GM19463 (cell line): ENCODE data around the gene PLXNB1.
"Not testable (repeated sequence)": the region's sequence is repeated elsewhere in the genome, so short reads cannot be mapped to it uniquely, and the experiment has no call there.

Source experiments
- ATAC-seq: cut with Tn5 transposase; IDR thresholded peaks from one replicate; pipeline ENCODE4 v1.9.1; 2021; ENCODE audit warnings: mild to moderate bottlenecking, moderate library complexity; ENCODE audit not compliant: unreplicated experiment

PLXNB1 gene

DNA sequence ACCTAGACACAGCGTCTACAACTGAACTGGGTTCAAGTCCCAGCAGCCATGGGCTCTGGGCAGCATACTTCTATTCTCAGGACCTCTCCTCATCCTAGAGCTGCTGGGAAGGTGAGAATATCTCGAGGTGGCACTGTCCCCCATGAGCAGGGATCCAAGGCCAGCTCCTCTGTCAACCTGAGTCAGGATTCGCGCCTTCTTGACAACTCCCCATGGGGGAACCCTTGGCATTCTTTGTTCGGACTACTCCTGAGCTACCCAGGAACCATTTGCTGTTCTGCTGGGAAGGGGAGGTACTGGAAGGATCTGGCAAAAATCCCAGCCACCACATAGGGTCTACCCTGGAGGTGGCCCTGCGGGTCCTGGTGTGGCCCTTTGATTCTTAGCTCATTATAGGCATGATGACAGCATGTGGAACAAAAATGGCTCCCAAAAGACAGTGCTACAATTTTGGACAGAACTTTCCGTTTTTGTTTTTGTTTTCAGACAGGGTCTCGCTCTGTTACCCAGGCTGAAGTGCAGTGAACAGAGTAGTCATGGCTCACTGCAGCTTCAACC, 22.3 kb downstream of the PLXNB1 start:
- no peak for ATAC-seq

DNA sequence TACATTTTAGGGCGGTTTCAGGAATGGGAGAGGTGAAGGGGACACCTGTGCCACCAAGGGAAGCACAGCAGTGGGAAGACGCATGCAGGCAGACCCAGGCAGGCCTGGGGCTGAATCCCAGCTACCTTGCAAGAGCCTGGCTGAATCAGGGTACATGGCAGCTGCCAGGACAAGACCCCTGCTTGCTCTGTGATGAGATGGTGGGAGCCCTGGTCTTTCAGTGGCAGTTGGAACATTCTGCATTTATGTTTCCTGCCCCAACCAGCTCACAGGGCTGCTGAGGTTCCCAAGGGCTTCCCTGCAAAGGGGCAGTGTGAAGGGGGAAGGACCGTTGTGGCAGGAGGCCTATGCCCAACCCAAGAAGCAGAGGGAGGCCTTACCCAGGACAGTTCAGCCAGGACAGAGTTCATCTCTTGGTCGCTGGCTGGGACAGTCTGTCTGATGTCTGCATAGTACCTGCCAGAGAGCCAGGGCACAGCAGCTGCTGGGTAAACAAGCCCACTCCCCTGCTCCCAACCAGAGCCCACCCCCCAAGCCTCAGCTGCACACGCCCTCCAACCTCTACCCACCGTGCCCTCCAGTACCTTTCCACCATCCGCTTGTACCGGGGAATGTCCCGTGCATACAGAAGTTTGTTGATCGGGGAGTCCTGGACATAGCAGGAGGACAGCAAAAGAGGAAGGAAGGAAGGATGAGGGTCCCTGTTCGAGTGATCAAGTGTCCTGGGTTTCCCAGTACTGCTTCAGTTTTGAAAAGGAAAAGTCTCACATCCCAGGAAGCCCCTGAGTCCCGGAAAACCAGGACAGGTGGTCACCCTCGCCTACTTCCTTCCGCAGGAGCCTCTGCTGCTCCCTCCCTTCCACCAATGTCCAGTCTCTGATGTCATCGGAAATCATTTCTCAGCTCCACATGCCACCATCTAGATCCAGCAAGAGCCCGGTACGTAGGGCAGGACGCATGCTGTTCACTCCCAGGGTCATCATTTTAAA, 23.1 kb downstream of the PLXNB1 start:
- no peak for ATAC-seq

DNA sequence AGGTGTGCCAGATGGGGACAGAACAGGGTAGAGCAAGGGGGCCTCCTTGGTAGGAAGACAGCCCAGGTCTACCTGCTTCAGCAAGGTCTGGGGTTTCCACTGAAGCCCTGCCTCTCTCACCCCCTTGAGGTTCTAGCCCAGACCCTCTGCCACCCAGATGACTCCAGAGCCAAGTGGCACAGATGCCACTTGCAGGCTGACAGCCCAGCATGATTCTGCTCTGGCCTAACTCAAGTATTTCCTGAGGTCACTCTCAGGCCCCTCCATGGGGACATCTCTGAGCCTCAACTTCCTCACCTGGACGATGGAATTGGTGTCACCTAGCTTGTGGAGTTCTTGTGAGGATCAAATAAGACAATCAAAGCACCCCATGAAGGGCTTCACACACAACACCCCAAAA, 23.9 kb downstream of the PLXNB1 start:
- ATAC-seq: no peak

DNA sequence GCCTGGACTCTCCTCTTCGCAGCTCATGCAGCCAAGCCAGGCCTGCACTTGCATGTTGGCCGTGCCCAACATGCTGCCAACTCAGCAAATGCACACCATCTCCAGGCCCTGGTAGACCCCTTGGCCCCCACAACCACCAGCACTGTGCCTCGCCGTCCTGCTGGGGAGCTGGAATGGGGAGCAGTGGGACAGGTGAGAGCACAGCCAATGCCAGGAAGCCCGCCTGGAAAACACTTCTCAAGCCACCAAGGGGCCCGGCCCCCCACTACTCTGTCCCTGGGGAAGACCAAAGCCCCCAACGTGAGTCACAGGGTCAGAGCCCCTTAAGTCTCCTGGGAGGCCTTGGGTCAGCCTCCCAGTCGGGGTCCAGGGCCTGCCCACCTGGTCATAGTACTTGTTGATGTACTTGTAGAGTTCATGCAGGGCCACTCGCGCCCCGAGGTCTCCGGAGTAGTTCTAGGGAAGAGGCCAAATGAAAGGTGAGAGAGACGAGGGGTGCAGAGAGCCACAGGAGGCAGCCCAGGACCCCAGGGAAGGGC, 24.5 kb downstream of the PLXNB1 start:
- no peak for ATAC-seq

DNA sequence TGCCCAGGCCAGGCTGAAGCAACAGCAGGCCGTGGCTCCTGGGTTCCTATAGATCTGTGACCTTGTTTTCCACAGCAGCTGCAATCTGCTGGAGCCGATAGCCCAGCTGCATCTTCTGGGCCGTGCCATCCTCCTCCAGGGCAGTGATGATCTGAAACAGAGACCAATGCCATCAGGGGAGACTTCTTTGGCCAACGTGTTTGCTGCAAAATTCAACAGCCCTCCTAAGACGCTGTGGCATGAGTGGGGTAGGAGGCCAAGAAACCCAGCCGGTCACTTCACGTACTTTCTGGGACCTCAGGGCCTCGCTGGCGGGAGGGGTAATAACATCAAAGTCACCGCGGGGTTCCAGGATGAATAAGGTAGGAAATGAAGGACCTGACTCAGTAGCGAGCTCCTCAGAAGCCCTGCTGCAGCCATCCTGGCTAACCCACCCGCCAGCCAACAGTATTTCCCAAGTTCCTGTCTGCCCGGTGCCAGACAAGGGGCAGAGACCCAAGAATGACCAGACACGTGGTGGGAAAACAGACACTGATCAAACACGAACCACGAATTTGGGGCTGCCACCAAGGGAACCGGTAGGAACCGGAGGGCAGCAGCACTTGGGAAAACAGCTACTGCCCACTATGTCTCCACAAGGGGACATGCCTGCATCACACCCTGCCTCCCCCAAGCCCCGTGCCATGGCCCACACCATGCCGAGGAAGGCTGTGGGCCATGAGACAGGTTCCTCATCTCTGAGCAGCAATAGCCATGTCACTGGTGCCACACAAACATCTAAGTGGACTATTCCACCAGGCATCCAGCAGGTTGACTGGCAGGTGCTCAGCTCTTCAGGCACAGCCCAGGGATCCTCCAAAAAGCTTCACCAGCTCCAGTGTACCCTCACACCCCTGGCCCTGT, 25.2 kb downstream of the PLXNB1 start:
- no peak for ATAC-seq

DNA sequence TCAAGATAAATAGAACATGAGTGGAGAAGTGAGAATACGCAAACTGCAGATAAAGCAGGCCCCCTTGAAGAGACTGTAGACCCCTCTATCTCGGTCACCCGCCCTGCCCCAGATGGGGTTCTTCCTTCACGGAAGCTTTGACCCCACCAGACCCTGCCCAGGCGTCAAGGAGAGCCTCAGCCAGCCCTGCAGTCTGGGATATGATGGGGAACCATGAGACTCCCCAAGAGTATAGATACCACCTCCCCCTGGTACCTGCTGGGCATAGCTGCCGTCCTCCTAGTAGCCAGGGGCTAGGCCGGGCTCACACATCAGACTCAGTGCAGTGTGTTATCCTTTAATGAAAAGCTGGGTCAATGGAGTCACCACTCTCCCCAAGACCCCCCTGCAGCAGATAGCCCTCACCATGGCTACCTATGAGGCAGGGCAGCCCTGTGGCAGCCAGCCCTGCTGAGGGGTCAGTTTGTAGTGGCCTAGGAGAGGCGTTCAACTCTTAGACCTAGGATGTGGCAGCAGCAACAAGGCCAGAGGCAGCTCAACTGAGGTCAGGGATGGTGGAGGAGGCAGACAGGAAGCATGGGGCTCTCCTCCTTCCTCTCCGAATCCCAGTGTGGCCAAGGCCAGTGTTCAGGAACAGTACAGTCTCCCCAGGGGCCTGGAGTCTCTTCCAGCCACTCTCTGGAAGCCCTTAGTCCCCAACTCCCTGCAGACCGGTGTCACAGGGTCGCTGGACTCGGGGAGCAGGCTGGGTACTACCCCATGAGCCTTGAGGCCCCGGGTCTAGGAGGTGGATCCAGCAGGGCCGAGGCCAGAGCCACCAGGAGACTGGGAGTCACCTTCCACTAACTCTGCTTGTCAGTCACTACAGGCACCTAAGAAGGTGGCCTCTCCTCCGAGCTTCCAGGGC, 26.1 kb downstream of the PLXNB1 start:
- no peak for ATAC-seq

DNA sequence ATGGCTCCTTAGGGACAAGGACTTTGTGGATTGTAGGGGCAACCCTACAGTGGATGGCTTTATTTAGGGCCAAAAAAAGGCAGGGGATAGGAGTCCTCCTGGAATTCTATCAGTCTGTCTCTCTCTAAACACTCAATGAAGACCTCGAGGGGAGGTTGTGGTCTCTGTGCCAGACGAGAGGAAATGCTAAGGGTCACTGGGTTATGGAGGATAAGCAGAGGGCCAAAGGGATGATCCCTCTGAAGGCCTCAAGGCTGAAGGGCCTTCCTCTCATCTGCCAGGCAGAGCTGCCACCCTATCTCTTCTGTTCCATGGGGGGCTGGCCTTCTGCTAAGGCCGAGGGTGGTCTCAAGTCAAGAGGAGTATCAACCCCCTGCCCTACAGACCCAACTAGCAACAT, 27.0 kb downstream of the PLXNB1 start:
- ATAC-seq: no peak

DNA sequence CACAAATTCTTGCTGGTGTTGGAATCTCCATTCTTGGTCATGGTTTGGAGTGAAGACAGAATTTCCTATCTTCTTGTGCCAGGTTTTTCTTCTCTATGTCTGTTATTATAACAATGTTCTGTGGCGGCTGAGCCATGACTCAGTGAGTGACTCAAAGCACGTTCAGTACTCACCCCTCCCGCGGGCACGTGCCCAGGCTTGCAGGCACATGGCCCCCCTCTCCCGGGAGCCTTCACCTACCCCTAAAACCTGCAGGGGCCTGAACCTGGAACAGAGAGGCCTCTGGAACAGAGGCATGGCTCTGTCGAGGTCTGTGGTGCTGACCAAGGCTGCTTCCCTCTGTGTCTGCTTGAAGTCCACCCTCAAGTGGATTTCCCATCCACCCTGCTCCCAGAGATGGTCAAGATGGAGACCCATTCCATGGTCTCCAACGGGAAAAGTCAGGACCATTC, 27.6 kb downstream of the PLXNB1 start:
- no peak for ATAC-seq

DNA sequence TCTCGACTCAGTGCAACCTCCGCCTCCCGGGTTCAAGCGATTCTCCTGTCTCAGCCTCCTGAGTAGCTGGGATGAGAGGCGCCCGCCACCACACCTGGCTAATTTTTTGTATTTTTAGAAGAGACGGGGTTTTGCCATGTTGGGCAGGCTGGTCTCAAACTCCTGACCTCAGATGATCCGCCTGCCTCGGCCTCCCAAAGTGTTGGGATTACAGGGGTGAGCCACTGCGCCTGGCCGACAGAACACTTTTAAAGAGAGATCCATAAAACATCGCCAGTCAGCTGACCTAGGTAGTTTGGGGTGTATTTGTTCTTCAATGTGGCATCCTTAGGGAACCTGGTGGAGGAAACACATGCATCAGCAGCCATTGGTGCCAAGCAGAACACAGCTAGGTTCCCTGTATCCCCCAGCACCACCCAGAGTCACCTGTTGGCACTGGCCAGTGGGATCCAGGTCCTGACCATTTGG, 28.4 kb downstream of the PLXNB1 start:
- not testable (repeated sequence) for ATAC-seq

DNA sequence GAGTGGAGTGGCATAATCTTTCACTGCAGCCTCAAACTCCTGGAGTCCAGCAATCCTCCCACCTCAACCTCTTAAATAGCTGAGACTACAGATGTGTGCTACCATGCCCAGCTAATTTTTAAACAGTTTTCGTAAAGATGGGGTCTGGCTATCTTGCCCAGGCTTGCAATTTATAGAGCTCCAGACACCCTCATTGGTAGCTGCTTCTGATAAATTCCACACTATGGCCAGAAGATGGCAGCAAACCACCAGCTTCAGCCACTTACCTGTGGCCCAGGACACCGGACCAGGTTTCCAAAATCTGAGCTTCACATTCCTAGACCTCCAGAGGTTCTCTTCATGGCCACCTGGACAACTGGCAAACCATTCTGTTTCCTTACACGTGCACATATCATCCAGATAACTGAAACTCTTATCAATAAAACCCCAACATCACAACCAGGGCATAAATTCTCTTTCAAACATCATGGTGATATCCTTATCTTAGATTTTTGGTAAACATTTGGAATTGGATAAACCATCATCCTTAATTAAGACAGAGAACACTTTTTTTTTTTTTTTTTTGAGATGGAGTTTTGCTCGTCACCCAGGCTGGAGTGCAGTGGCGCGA, 29.0 kb downstream of the PLXNB1 start:
- ATAC-seq: no peak

DNA sequence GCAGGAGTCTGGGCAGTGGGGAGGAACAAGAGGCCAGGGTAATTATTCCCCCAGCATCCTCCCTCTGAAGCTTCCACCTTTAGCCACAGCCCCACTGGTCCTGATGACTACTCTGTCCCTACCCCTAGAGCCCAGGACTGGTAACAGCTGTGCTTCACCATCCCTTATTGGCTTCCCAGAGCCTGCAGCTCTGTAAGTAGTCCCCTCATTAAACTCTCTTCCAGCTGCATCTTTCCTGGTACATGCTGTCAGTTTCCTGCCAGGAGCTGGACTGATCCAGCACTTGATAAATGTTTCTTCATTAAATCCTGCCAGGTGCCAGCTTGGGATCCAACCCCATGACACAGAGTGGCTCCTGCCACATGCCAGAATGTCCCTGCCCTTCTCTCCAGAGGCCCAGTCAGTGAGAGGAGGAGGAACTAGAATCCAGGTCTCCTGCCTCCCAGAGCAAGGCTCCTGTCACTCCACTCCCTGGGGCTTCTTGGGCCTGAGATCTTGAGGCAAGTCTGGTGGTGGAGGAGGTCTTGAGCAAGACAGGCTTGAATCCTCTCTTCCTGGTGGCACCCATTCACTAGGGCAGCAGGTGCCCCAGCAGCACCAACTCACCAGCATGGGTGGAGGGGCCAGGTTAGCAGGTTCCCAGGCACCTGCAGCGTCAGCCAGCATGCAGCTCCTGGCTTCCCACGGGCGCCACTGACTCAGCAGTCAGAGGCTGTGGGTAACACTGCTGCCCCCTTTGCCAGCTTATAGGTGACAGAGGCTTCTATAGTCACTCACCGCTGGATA, 30.3 kb downstream of the PLXNB1 start:
- no peak for ATAC-seq

DNA sequence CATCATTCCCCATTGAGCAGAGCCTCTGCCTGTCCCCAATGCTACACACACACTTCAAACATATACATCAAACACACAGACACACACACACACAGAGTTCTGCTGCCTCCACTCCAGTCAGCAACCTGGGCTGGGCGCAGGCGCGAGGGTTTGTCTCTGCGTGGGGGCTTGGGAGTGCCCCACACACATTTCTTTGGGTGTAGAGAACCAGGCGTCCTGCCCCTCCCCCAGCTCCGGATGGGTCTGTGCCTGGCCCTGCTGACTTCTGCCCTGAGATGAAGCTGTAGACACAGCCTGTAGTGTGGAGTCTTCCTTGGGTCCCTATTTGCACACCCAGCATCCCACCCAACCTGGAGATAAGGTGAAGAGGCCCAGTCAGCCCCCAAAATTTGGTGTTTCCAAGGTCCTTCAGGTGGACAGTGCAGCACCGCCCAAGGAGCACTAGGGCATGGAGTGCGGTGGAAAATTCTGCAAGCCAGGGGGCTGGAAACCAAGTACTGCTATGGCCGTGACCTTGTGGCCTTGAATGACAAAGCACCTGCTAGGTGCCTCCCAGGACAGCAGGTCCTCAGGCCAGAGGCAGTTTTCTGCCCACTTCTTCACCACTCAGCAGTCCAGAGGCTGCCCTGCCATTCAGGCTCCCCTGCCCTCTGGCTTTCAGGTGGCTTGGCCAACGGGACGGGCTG, 31.0 kb downstream of the PLXNB1 start:
- ATAC-seq: no peak

DNA sequence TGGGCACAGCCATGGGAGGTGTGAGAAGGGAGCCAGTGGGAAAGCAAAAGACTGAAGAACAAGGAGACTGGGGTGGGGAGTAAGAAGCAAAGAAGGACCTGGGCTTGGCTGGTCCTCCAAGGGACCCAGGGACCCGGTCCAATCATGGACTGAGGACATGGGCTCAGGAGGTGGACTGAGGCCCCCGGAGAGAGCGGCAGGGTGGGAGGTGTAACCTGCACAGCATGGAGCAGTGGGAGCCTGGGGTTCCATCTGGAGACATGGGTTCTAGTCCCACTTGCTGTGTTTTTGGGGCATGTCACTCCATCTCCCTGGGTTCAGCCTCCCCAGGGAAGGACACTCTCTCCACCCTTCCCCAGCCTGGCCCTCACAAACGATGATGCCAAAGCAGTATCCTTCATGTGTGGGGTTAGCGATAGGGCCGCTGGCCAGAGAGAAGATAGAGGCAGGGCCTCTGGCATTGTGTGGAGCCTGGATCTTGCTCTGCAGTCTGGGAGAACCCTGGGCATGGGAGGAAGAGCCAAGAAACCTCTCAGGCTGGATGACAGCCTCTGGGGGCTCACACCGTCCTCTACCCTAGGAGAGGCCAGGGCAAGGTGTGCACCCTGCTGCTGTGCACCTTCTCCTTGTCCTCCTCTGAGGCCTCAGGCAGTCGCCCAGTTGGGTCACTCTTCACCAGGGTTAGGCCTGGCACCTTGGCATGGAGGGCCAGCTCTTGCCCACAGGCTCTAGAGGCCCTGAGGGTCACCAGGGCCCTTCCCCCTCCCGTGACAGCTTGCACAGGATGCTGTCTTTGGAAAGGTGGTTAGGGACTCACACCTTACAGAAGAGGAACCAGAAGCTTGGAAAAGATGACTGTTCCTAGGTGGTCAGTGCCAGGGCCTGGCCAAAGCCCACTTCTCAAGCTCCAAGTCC, 31.9 kb downstream of the PLXNB1 start:
- ATAC-seq: no peak

DNA sequence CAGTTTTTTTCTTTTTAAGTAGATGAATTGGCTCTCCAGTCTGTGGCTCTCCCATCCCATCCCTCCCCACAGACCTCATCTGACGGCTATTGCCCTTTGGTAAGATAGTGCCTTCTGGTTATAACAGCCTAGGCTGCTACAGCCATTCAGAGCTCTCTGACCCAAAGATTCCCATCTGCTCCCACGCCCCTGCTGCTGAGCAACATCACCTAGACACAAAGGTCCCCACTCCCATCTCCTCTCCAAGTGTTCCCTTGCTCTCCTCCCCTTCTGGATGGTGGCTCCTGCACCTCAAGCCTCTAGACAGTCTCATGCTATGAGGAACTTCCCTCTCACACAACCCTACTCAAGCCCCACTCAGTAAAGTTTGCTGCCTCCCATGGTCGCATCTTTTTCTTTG, 34.2 kb downstream of the PLXNB1 start:
- no peak for ATAC-seq

DNA sequence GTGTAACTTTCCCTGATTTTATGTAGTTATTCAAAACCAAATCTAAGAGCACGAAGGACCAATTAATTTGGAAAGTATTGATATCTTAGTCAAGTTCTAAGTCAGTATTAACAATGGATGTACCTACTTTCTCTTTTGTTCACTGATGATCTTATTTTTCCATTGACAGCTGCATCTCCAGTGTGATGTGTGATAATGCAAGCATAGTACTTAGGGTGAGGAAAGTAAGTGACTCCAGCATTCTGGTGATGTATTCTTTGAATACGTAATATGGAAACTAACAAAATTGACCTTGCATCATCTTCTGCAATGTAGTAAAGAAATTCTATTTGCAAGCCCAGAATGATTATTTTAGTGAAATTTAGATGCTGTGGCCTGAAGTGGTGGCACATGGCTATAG, 35.5 kb downstream of the PLXNB1 start:
- no peak for ATAC-seq

DNA sequence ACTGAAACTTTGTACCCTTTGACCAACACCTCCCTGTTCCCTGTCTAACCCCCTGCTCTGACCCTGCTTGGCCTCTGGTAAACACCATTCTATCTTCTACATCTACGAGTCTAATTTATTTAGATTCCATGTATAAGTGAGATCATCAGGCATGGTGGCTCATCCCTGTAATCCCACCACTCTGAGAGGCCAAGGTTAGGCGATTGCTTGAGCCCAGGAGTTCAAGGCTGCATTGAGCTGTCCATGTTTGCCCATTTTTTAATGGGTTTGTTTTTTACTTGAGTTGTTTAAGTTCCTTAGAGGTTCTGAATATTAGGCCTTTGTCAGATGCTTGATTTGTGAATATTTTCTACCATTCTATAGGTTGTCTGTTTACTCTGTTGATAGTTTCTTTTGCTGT, 40.9 kb downstream of the PLXNB1 start:
- ATAC-seq: no peak

DNA sequence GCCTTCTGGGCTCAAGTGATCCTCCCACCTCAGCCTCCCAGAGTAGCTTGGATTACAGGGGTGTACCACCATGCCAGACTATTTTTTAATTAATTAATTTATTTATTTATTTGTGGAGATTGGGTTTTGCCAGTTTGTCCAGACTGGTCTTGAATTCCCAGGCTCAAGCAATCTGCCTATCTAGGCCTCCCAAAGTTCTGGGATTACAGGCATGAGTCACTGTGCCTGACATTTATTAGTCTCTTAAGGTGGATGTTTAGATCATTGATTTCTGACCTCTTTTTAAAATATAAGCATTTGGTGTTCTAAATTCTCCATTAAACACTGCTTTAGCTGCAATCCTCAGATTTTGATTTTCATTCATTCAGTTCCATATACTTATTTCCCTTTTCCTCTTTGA, 42.3 kb downstream of the PLXNB1 start:
- no peak for ATAC-seq
